Natural killer cell treated with Interleukin-12 subunit alpha and Interleukin-12 subunit beta and Interleukin-15 and Interleukin-18, amount 100 ng/mL, for 72 hours (primary cell): ENCODE data around the gene ITCH. TPM values are rescaled to one million over a fixed set of nuclear protein-coding genes. Genes with fewer than 3 reads are reported as not detected.
"Not testable (repeated sequence)": the region's sequence is repeated elsewhere in the genome, so short reads cannot be mapped to it uniquely, and the experiment has no call there.

Experiments
- ATAC-seq, 2 donors: fragments of 150-1000 bp; cut with Tn5 transposase in 1 of 2; sonication (Bioruptor Pico), chemical (Tn5 transposase) in 1 of 2; 2 replicates each; pipeline ENCODE4 v1.10.0; 2021
- DNase-seq: peaks from one replicate; pipeline ENCODE4 v3.0.0; 2022; ENCODE audit warnings: low spot score
- H3K27ac Mint-ChIP-seq, 2 donors: 1 replicate in 1 of 2; 2 replicates in 1 of 2; pipeline ENCODE4 v1.8.0; 2022; ENCODE audit warnings: mixed read lengths in 2 of 2, mild to moderate bottlenecking in 1 of 2, moderate library complexity in 1 of 2
- H3K27me3 Mint-ChIP-seq, 2 donors: 1 replicate in 1 of 2; 2 replicates in 1 of 2; pipeline ENCODE4 v1.8.0; 2022; ENCODE audit warnings: mixed read lengths in 2 of 2
- H3K36me3 Mint-ChIP-seq: one replicate; pipeline ENCODE4 v1.8.0; 2022; ENCODE audit warnings: mixed read lengths
- H3K4me1 Mint-ChIP-seq, 2 donors: 1 replicate in 1 of 2; 2 replicates in 1 of 2; pipeline ENCODE4 v1.8.0; 2022; ENCODE audit warnings: low read depth in 2 of 2, mixed read lengths in 2 of 2, mild to moderate bottlenecking in 1 of 2
- H3K4me3 Mint-ChIP-seq: one replicate; pipeline ENCODE4 v1.8.0; 2022; ENCODE audit warnings: mixed read lengths
- H3K9me3 Mint-ChIP-seq: 2 replicates; pipeline ENCODE4 v1.8.0; 2022; ENCODE audit warnings: mixed read lengths
- total RNA-seq, 2 donors: library from RNA; stranded (reverse); gene quantifications; one replicate each; pipeline ENCODE4 v1.2.3, GENCODE V29; 2022

Gene ITCH
- total RNA-seq, 2 donors from 2014 or later: 79.5 to 83.6 TPM

GRCh38 chr20:34402461-34402860, 39.4 kb downstream of the ITCH start:
- peaks cover 10% of the 10 kb centered on the region for H3K36me3 Mint-ChIP-seq
- no peaks in the 10 kb centered on the region for H3K9me3 Mint-ChIP-seq
- no peak for ATAC-seq
- no peaks in the 10 kb centered on the region for H3K27me3 Mint-ChIP-seq
- H3K27ac Mint-ChIP-seq: no peak overlapping the region
- peaks cover 32 to 40% of the 10 kb centered on the region in 2 donors for H3K4me1 Mint-ChIP-seq
- no peak overlapping the region for H3K4me3 Mint-ChIP-seq
- DNase-seq: no peak

GRCh38 chr20:34403063-34403827, 40.2 kb downstream of the ITCH start:
- no peaks in the 10 kb centered on the region for H3K27me3 Mint-ChIP-seq

GRCh38 chr20:34403908-34404307, 40.8 kb downstream of the ITCH start:
- peaks cover 10% of the 10 kb centered on the region for H3K36me3 Mint-ChIP-seq
- H3K4me3 Mint-ChIP-seq: peak overlapping the region; percentile 10
- DNase-seq (no peak), ATAC-seq (no peak)
- H3K9me3 Mint-ChIP-seq: no peaks in the 10 kb centered on the region
- H3K27me3 Mint-ChIP-seq: no peaks in the 10 kb centered on the region
- peak overlapping the region; percentile 0 to 54 for H3K27ac Mint-ChIP-seq
- H3K4me1 Mint-ChIP-seq: peaks cover 44 to 47% of the 10 kb centered on the region in 2 donors

More at GRCh38 chr20:34403063-34403827, 40.2 kb downstream of the ITCH start:
- Mint-ChIP-seq H3K4me3 (peak overlapping the region; percentile 10), H3K9me3 (no peaks in the 10 kb centered on the region), H3K36me3 (peaks cover 10% of the 10 kb centered on the region), H3K27ac (peak overlapping the region; percentile 0 to 54), H3K4me1 (peaks cover 37 to 47% of the 10 kb centered on the region in 2 donors)
- DNase-seq (no peak), ATAC-seq (no peak)

GRCh38 chr20:34404803-34405202, 41.7 kb downstream of the ITCH start:
- no peak for ATAC-seq

GRCh38 chr20:34405247-34405651, 42.2 kb downstream of the ITCH start:
- peak; percentile 70 to 84 for ATAC-seq
- not testable (repeated sequence) for H3K36me3 Mint-ChIP-seq, H3K9me3 Mint-ChIP-seq, H3K27me3 Mint-ChIP-seq, DNase-seq
- H3K27ac Mint-ChIP-seq: peak overlapping the region in 1 of 2 donors; percentile 25
- H3K4me1 Mint-ChIP-seq: peaks cover 42 to 44% of the 10 kb centered on the region in 2 donors
- peak overlapping the region; percentile 43 for H3K4me3 Mint-ChIP-seq

More at GRCh38 chr20:34404803-34405202, 41.7 kb downstream of the ITCH start:
- Mint-ChIP-seq H3K4me1 (peaks cover 44 to 47% of the 10 kb centered on the region in 2 donors), H3K4me3 (peak overlapping the region; percentile 43), H3K36me3 (peaks cover 10% of the 10 kb centered on the region), H3K9me3 (no peaks in the 10 kb centered on the region), H3K27ac (peak overlapping the region in 1 of 2 donors; percentile 25), H3K27me3 (no peaks in the 10 kb centered on the region)
- no peak for DNase-seq

- ATAC-seq, H3K4me3 Mint-ChIP-seq, H3K36me3 Mint-ChIP-seq, DNase-seq, H3K9me3 Mint-ChIP-seq, H3K27me3 Mint-ChIP-seq: not testable (repeated sequence)
- H3K4me1 Mint-ChIP-seq: peaks cover 39% of the 10 kb centered on the region in 2 donors
- H3K27ac Mint-ChIP-seq: peak overlapping the region; percentile 13 to 25
Observed at GRCh38 chr20:34405942-34406341, 42.9 kb downstream of the ITCH start.

GRCh38 chr20:34407962-34408474, 44.9 kb downstream of the ITCH start:
- H3K4me1 Mint-ChIP-seq: peaks cover 26% of the 10 kb centered on the region in 2 donors
- peak overlapping the region; percentile 40 to 51 for H3K27ac Mint-ChIP-seq
- no peaks in the 10 kb centered on the region for H3K27me3 Mint-ChIP-seq
- no peaks in the 10 kb centered on the region for H3K36me3 Mint-ChIP-seq
- ATAC-seq: no peak
- DNase-seq: no peak
- H3K9me3 Mint-ChIP-seq: no peaks in the 10 kb centered on the region
- H3K4me3 Mint-ChIP-seq: no peak overlapping the region

- DNase-seq: no peak
- Mint-ChIP-seq H3K4me3 (no peak overlapping the region), H3K27me3 (no peaks in the 10 kb centered on the region), H3K9me3 (no peaks in the 10 kb centered on the region), H3K4me1 (peaks cover 23 to 26% of the 10 kb centered on the region in 2 donors), H3K36me3 (peaks cover 5% of the 10 kb centered on the region), H3K27ac (no peak overlapping the region)
- ATAC-seq: no peak
Observed at GRCh38 chr20:34410336-34410735, 47.3 kb downstream of the ITCH start.

- Mint-ChIP-seq H3K27ac (peak overlapping the region in 1 of 2 donors; percentile 53), H3K27me3 (no peaks in the 10 kb centered on the region), H3K9me3 (no peaks in the 10 kb centered on the region), H3K4me3 (no peak overlapping the region), H3K36me3 (peaks cover 5% of the 10 kb centered on the region), H3K4me1 (peaks cover 18 to 20% of the 10 kb centered on the region in 2 donors)
- ATAC-seq (no peak), DNase-seq (no peak)
Observed at GRCh38 chr20:34412453-34412852, 49.4 kb downstream of the ITCH start.

- not testable (repeated sequence) for ATAC-seq
Observed at GRCh38 chr20:34414525-34414924, 51.5 kb downstream of the ITCH start.

GRCh38 chr20:34415079-34415478, 52.0 kb downstream of the ITCH start:
- DNase-seq: no peak
- H3K9me3 Mint-ChIP-seq: no peaks in the 10 kb centered on the region
- peaks cover 11 to 12% of the 10 kb centered on the region in 2 donors for H3K4me1 Mint-ChIP-seq
- no peaks in the 10 kb centered on the region for H3K27me3 Mint-ChIP-seq
- ATAC-seq: no peak
- H3K36me3 Mint-ChIP-seq: peaks cover 13% of the 10 kb centered on the region
- H3K4me3 Mint-ChIP-seq: no peak overlapping the region
- peak overlapping the region; percentile 64 to 89 for H3K27ac Mint-ChIP-seq

More at GRCh38 chr20:34414525-34414924, 51.5 kb downstream of the ITCH start:
- not testable (repeated sequence) for H3K9me3 Mint-ChIP-seq, H3K27me3 Mint-ChIP-seq, H3K36me3 Mint-ChIP-seq, DNase-seq, H3K4me3 Mint-ChIP-seq
- H3K27ac Mint-ChIP-seq: peak overlapping the region; percentile 64 to 89
- peaks cover 9 to 11% of the 10 kb centered on the region in 2 donors for H3K4me1 Mint-ChIP-seq

GRCh38 chr20:34420146-34420545, 57.1 kb downstream of the ITCH start:
- H3K9me3 Mint-ChIP-seq: no peaks in the 10 kb centered on the region
- H3K36me3 Mint-ChIP-seq: peaks cover 22% of the 10 kb centered on the region
- H3K27ac Mint-ChIP-seq: no peak overlapping the region
- H3K4me1 Mint-ChIP-seq: peaks cover 17 to 20% of the 10 kb centered on the region in 2 donors
- H3K4me3 Mint-ChIP-seq: no peak overlapping the region
- no peak for ATAC-seq
- DNase-seq: no peak
- H3K27me3 Mint-ChIP-seq: no peaks in the 10 kb centered on the region

- H3K36me3 Mint-ChIP-seq: peaks cover 28% of the 10 kb centered on the region
- no peaks in the 10 kb centered on the region for H3K27me3 Mint-ChIP-seq
- ATAC-seq (no peak), DNase-seq (no peak)
- no peak overlapping the region for H3K27ac Mint-ChIP-seq
- peaks cover 17 to 19% of the 10 kb centered on the region in 2 donors for H3K4me1 Mint-ChIP-seq
- H3K4me3 Mint-ChIP-seq: no peak overlapping the region
- no peaks in the 10 kb centered on the region for H3K9me3 Mint-ChIP-seq
Observed at GRCh38 chr20:34420975-34421374, 57.9 kb downstream of the ITCH start.

GRCh38 chr20:34421766-34422466, 58.8 kb downstream of the ITCH start:
- peaks cover 32% of the 10 kb centered on the region for H3K36me3 Mint-ChIP-seq
- peaks cover 19 to 21% of the 10 kb centered on the region in 2 donors for H3K4me1 Mint-ChIP-seq
- H3K9me3 Mint-ChIP-seq: no peaks in the 10 kb centered on the region
- DNase-seq (no peak), ATAC-seq (no peak)
- no peak overlapping the region for H3K4me3 Mint-ChIP-seq
- no peak overlapping the region for H3K27ac Mint-ChIP-seq
- H3K27me3 Mint-ChIP-seq: no peaks in the 10 kb centered on the region
